Measurements from ENCODE around the gene CCNY.

The CCNY gene

DNA sequence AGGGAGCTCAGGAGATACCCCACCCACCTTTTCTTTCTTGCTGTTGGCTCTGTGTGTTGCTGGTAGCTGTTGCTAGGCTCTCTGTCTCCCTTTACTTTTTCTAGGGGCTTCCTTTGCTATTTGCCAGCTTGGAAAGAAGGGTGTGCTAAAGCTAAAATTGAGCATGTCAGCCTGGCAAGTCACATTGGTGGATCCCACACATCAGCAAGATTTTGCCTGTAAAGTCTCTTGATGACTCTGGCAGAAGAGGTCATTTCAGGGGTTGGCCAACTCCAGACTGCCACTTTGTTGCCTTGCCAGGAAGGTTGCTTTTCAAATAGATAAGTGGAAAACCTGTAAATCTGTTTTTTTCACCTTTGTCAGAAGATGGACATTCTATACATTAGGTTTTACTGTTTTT lies 9.9 kb downstream of the CCNY start:
- TF ChIP-seq SIN3A (IDR thresholded peaks at IDR 0.05; ENCODE audit: borderline replicate concordance, insufficient read depth, low read length) (no peak), TAF1 (IDR thresholded peaks at IDR 0.05; ENCODE audit: borderline replicate concordance, insufficient read depth, low read length) (no peak), FOXP2 (optimal IDR thresholded peaks at IDR 0.05; ENCODE audit: borderline replicate concordance, extremely low read depth, extremely low read length, insufficient read depth) (no peak), POLR2AphosphoS5 (IDR thresholded peaks at IDR 0.05; ENCODE audit: low read depth, low read length) (no peak)
- TF ChIP-seq, protein P1, sequence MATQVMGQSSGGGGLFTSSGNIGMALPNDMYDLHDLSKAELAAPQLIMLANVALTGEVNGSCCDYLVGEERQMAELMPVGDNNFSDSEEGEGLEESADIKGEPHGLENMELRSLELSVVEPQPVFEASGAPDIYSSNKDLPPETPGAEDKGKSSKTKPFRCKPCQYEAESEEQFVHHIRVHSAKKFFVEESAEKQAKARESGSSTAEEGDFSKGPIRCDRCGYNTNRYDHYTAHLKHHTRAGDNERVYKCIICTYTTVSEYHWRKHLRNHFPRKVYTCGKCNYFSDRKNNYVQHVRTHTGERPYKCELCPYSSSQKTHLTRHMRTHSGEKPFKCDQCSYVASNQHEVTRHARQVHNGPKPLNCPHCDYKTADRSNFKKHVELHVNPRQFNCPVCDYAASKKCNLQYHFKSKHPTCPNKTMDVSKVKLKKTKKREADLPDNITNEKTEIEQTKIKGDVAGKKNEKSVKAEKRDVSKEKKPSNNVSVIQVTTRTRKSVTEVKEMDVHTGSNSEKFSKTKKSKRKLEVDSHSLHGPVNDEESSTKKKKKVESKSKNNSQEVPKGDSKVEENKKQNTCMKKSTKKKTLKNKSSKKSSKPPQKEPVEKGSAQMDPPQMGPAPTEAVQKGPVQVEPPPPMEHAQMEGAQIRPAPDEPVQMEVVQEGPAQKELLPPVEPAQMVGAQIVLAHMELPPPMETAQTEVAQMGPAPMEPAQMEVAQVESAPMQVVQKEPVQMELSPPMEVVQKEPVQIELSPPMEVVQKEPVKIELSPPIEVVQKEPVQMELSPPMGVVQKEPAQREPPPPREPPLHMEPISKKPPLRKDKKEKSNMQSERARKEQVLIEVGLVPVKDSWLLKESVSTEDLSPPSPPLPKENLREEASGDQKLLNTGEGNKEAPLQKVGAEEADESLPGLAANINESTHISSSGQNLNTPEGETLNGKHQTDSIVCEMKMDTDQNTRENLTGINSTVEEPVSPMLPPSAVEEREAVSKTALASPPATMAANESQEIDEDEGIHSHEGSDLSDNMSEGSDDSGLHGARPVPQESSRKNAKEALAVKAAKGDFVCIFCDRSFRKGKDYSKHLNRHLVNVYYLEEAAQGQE (IDR thresholded peaks at IDR 0.05; ENCODE audit: insufficient read depth in 1 of 2, low read depth in 2 of 2, low read length in 2 of 2): no peak

DNA sequence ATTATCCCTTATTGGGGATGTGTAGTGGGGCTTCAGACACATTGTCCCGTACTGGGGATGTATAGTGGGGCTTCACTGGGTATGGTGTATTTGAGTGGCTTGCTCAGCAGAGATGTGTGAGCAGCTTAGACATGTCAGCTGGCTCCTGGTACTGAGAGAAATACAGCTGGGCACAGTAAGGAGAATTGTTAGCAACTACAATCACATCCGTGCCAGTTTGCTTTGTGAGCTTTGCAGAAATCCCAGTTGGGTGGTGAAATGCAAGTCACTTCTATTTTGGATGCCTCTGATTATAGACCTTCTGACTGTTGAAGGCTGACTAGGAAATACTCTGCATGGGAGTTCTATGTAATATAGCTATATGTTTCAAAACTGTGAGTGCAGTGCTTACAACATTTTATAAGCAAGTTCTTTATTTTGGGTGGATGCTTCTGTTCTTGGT lies 10.8 kb downstream of the CCNY start:
- TF ChIP-seq FOXP2 (optimal IDR thresholded peaks at IDR 0.05; ENCODE audit: borderline replicate concordance, extremely low read depth, extremely low read length, insufficient read depth) (no peak), POLR2AphosphoS5 (IDR thresholded peaks at IDR 0.05; ENCODE audit: low read depth, low read length) (no peak), SIN3A (IDR thresholded peaks at IDR 0.05; ENCODE audit: borderline replicate concordance, insufficient read depth, low read length) (no peak), TAF1 (IDR thresholded peaks at IDR 0.05; ENCODE audit: borderline replicate concordance, insufficient read depth, low read length) (no peak)
- TF ChIP-seq, protein P1 (IDR thresholded peaks at IDR 0.05; ENCODE audit: insufficient read depth in 1 of 2, low read depth in 2 of 2, low read length in 2 of 2): no peak

DNA sequence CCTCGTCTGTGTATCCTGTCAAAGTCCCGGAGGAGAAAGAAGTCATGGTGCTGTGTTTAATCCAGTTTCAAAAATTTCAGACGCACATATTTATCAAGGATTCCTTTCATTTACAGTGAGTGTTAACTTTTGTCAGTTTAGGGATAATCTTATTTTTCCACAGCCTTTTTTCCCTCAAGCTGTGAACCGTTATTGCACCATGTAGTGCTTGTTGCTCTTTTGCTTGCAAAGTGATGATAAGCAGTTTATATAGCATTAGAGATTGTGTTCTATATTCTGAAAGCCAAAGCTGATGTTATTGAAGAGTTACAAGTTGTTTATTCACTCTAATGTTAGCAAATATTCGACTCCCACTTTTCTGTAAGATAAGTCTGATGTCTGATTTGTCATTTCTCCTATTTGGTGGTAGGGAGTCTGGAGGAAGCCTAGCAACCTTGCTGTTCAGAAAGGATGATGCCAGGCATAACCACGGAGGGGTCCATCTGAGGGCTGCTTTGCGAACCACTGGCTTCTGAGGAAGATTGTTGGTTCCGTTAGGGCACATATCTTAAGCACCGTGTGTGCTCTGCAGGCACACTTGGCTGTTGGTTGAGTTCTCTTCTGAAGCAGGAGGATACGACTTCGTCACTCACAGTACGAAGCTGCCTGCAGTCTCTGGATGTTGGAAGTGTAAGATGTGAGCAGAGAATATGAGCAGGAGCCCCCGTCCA lies 11.7 kb downstream of the CCNY start:
- TF ChIP-seq POLR2AphosphoS5 (IDR thresholded peaks at IDR 0.05; ENCODE audit: low read depth, low read length) (no peak), TAF1 (IDR thresholded peaks at IDR 0.05; ENCODE audit: borderline replicate concordance, insufficient read depth, low read length) (no peak)

DNA sequence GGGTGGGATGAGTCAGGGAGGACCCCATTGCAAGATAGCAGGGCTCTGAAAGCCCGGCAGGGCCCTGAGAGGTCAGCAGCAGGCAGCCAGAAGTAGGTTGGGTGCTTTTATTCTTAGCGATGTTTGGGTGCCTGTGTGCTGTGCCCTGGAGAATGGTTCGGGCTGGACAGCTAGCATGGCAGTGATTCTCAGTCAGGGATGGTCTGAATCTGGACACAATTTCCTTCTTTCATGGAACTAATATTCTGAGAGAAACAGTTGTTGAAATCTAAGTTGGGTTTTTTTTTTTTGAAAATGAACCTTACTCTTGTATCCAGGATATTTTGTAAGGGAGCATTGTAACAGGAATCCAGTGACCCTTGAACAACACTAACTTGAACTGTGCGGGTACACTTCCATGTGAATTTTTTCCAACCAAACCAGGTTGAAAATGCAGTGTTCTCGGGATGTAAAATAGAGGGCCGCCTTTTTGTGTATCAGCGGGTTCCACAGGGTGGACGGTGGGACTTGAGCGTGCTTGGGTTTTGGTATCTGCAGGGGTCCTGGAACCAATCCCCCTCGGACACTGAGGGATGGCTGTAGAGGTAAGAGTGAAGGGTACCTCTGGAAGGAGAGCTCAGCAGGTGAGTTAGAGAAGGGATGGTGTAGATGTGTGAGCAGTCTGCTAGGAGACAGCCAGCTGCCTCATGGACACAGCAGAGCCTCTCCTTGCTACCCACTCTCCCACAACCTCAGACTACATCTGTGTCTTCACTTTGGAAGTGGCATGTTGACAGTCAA lies 12.5 kb downstream of the CCNY start:
- TF ChIP-seq POLR2AphosphoS5 (IDR thresholded peaks at IDR 0.05; ENCODE audit: low read depth, low read length) (no peak), SIN3A (IDR thresholded peaks at IDR 0.05; ENCODE audit: borderline replicate concordance, insufficient read depth, low read length) (no peak), TAF1 (IDR thresholded peaks at IDR 0.05; ENCODE audit: borderline replicate concordance, insufficient read depth, low read length) (no peak), FOXP2 (optimal IDR thresholded peaks at IDR 0.05; ENCODE audit: borderline replicate concordance, extremely low read depth, extremely low read length, insufficient read depth) (no peak)
- TF ChIP-seq, protein P1 (IDR thresholded peaks at IDR 0.05; ENCODE audit: insufficient read depth in 1 of 2, low read depth in 2 of 2, low read length in 2 of 2): no peak

DNA sequence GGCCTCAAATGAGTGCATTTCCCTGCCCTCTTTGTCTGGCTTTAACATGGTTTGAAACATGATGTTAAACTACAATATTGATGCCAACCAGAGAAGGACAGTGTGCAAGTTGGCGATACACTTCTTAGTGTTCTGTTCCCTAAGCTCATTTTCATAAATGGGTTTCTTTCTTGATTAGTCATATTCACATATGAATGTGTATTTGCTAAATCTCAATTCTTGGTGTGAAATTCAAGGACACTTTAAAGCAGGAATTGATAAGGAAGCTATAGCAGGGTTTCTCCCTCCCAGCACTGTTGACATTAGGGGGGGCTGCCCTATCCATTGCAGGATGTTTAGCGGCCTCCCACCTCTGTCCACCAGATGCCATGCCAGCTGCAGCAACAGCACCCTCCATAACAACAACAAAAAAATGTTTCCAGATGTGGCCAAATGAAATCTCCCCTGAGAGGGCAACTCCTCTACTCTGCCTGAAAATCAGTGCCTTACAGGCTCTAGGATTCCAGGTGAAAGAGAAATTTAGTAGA lies 13.1 kb downstream of the CCNY start:
- no peak for TF ChIP-seq SIN3A (IDR thresholded peaks at IDR 0.05; ENCODE audit: borderline replicate concordance, insufficient read depth, low read length)
- no peak for TF ChIP-seq FOXP2 (optimal IDR thresholded peaks at IDR 0.05; ENCODE audit: borderline replicate concordance, extremely low read depth, extremely low read length, insufficient read depth)
- TF ChIP-seq, protein P1 (IDR thresholded peaks at IDR 0.05; ENCODE audit: insufficient read depth in 1 of 2, low read depth in 2 of 2, low read length in 2 of 2): no peak
- TF ChIP-seq TAF1 (IDR thresholded peaks at IDR 0.05; ENCODE audit: borderline replicate concordance, insufficient read depth, low read length): no peak
- no peak for TF ChIP-seq POLR2AphosphoS5 (IDR thresholded peaks at IDR 0.05; ENCODE audit: low read depth, low read length)
